GM18858 (cell line): Measurements from ENCODE around the gene TRMT1L.

Experiments
- ATAC-seq: cut with Tn5 transposase; IDR thresholded peaks from one replicate; pipeline ENCODE4 v1.9.1; 2021; ENCODE audit not compliant: unreplicated experiment

Gene TRMT1L

GRCh38 chr1:185132534-185132933 lies 24.2 kb downstream of the TRMT1L start:
- ATAC-seq = no peak

DNA sequence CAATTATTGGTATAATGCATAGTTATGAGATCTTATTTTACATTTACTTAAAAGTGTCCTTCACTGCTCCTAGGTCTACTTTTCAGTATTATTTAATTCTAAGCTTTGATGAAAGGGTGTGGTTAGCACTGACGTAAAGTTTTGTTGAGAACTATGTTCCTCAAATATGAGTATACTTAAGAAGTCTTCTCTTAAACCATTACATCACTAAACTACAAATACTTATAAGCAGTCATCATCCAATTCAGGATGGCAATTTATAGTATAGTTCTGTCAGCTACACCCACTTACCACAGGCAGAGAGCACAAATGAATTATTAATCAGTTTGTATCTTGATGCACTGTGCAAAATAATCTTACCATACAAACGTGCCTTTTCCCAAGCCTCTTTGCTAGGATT lies 27.0 kb downstream of the TRMT1L start:
- ATAC-seq = no peak

- no peak for ATAC-seq
Measured at GRCh38 chr1:185112356-185112755, 44.4 kb downstream of the TRMT1L start.

DNA sequence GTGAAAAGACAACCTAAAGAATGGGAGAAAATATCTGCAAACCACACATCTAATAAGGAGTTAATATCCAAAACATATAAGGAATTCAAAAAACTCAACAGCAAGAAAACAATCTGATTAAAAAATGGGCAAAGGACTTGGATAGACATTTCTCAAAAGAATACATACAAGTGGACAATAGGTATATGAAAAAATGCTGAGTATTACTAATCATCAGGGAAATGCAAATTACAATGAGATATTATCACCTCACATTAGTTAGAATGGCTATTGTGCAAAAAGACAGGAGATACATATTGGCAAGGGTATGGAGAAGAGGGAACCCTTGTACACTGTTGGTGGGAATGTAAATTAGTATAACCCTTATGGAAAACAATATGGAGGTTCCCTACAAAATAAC lies 44.9 kb downstream of the TRMT1L start:
- ATAC-seq = no peak

DNA sequence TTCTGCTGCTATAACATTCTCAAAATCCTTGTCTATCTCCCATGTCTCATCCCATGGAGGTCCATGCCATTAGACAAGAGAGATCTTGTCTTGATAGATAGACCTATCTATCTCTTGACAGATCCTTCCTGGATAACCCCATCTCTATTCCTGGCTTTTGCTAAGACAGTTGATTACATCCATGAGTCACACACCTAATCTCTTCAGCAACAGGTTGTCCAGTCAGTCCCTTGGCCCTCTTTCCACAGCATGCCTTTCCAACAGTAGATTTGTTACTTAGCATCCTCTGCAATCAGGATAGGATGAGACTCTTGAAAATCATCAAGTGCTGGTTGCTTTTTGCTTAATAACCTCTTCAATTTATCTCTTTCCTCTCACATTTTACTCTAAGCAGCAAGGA lies 46.6 kb downstream of the TRMT1L start:
- no peak for ATAC-seq

DNA sequence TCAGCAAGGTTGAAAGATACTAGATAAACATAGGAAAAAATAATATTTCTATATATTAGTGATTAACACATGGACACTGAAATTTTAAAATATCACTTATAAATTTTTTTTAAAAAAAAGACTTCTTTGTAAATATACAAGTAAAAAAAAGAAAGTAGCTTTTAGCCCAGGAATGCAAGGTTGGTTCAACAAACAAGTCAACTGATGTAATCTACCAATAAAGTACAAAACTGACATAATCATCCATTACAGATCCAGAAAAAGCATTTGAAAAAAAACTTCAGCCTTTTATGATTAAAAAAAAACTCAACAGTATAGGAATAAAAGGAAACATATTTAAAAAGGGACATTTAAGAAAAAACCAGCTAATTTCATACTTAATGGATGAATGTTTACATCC lies 48.4 kb downstream of the TRMT1L start:
- ATAC-seq = no peak

- ATAC-seq = no peak
Measured at GRCh38 chr1:185105121-185105520, 51.6 kb downstream of the TRMT1L start.

- no peak for ATAC-seq
Measured at GRCh38 chr1:185104083-185104482, 52.7 kb downstream of the TRMT1L start.

DNA sequence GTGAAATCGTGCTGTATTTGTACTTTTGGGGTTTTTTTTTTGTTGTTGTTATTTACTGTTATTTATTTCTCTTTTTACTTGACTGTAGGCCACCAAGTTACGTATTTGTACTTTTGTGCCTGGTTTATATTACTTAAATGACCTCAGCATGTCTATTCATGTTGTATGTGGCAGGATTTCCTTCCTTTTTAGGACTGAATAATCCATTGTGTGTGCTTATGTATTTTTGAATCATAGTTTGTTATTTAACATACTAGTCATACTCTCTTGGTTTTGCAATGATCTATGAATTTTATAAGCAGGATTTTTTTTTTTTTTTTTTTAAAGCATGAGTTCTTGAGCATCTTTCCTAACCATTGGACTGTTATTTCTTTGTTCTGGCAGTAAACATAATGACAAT lies 60.2 kb downstream of the TRMT1L start:
- ATAC-seq = no peak

- ATAC-seq = no peak
Measured at GRCh38 chr1:185094761-185095160, 62.0 kb downstream of the TRMT1L start.

DNA sequence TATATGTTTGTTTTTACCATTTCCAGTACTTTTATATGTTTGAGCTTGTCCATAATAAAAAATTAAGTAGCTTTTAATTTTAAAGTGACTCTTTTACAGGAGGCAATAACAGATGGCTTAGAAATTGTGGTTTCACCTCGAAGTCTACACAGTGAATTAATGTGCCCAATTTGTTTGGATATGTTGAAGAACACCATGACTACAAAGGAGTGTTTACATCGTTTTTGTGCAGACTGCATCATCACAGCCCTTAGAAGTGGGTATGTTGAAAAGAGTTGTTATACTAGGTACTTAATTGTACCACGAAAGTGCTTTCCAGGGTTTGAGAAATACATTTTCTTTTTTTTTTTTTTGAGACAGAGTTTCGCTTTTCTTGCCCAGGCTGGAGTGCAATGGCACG lies 65.3 kb downstream of the TRMT1L start:
- no peak for ATAC-seq

- ATAC-seq = no peak
Measured at GRCh38 chr1:185087746-185088145, 69.0 kb downstream of the TRMT1L start.

GRCh38 chr1:185087101-185087500 lies 69.7 kb downstream of the TRMT1L start:
- ATAC-seq = no peak

DNA sequence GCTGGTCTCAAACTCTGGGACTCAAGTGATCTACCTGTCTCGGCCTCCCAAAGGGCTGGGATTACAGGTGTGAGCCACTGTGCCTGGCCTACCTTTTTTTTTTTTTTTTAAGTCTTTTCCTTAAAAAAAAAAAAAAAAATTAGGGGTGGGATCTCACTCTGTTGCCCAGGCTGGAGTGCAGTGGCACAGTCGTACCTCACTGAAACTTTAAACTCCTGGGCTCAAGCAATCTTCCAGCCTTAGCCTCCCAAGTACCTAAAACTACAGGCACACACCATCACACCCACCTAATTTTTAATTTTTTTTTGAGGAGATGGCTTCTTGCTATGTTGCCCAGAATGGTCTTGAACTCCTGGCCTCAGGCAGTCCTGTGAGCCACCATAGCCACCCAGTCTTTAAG lies 72.9 kb downstream of the TRMT1L start:
- no peak for ATAC-seq

GRCh38 chr1:185080422-185080821 lies 76.3 kb downstream of the TRMT1L start:
- ATAC-seq = no peak

- no peak for ATAC-seq
Measured at GRCh38 chr1:185077374-185077773, 79.4 kb downstream of the TRMT1L start.

- no peak for ATAC-seq
Measured at GRCh38 chr1:185075476-185075875, 81.3 kb downstream of the TRMT1L start.

GRCh38 chr1:185074307-185074706 lies 82.4 kb downstream of the TRMT1L start:
- ATAC-seq = no peak

DNA sequence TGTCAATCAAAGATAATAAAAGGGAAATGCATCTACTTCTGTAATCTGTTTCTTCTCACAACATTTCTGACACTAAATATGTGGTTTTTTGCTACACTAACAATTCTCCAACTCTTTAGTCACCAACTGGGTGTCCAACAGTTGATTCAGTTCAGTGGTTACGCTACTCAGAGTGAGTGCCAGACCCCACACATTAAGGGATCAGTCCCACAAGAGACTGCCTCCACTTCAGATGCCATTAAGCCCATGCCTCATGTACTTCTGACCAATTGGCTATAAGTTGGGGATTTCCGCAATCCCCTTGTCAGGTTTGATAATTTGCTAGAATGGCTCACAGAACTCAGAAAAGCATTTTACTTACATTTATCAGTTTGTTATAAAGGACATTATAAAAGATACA lies 83.0 kb downstream of the TRMT1L start:
- no peak for ATAC-seq

GRCh38 chr1:185070051-185070450 lies 86.7 kb downstream of the TRMT1L start:
- ATAC-seq = no peak

- ATAC-seq = no peak
Measured at GRCh38 chr1:185069202-185069772, 87.5 kb downstream of the TRMT1L start.

DNA sequence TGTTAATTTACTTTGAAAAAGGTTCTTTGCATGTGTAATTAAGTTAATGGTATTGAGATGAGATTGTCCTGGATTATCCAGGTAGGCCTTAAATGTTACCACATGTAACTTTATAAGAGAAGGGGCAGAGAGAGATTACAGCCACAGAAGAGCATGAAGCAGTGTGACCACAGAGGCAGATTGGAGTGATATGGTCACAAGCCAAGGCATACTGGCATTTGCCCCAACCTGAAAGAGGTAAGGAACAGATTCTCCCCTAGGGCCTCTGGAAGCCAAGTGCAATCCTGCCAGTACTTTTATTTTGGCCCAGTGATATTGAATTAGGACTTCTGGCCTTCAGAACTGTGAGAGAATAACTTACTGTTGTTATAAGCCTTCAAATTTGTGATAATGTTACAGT lies 88.4 kb downstream of the TRMT1L start:
- ATAC-seq = no peak
